NCI-H526 treated with DMSO at 0.1 percent for 48 hours (cell line): ENCODE measurements around the gene TMEM87B.

Experiments
- DNase-seq: peaks from one replicate; lab custom pipeline; 2025; lab: John Stamatoyannopoulos, UW

Gene TMEM87B, protein sequence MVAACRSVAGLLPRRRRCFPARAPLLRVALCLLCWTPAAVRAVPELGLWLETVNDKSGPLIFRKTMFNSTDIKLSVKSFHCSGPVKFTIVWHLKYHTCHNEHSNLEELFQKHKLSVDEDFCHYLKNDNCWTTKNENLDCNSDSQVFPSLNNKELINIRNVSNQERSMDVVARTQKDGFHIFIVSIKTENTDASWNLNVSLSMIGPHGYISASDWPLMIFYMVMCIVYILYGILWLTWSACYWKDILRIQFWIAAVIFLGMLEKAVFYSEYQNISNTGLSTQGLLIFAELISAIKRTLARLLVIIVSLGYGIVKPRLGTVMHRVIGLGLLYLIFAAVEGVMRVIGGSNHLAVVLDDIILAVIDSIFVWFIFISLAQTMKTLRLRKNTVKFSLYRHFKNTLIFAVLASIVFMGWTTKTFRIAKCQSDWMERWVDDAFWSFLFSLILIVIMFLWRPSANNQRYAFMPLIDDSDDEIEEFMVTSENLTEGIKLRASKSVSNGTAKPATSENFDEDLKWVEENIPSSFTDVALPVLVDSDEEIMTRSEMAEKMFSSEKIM

DNA sequence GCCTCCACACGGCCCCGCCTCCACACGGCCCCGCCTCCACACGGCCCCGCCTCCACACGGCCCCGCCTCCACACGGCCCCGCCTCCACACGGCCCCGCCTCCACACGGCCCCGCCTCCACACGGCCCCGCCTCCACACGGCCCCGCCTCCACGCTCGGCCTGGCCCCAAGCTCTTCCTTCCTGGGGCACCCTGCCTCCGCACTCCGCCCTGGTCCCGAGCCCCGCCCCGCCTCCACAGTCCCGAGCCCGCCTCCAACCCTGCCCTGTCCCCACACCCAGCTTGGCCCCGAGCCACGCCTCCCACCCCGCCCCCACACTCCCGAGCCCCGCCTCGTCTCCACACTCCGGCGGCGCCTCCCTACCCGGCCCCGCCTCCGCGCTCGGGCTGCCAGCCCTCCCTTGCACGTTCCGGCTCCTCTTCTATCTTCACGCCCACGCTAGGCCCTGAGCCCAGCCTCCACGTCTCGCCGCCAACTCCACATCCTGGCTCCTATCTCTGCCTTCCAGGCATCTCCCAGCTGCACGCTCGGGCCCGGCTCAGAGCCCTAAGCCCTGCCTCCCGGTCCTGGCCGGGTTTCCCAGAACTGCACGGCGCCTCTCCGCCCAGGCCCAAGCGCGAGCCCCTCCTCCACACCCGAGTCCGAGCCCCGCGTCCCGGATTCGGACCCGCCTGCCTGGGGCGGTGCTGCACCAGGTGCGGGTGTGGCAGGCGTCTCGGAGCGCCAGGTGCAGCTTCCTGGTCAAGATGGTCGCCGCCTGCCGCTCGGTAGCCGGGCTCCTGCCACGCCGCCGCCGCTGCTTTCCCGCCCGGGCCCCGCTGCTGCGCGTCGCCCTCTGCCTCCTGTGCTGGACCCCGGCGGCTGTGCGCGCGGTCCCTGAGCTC is at the start of gene TMEM87B:
Gene TMEM87B (plus strand): TSS at position 423 of the 883 bp plus-strand sequence. CDS start 323 bp downstream, at position 746.
- peak; percentile 92 for DNase-seq

DNA sequence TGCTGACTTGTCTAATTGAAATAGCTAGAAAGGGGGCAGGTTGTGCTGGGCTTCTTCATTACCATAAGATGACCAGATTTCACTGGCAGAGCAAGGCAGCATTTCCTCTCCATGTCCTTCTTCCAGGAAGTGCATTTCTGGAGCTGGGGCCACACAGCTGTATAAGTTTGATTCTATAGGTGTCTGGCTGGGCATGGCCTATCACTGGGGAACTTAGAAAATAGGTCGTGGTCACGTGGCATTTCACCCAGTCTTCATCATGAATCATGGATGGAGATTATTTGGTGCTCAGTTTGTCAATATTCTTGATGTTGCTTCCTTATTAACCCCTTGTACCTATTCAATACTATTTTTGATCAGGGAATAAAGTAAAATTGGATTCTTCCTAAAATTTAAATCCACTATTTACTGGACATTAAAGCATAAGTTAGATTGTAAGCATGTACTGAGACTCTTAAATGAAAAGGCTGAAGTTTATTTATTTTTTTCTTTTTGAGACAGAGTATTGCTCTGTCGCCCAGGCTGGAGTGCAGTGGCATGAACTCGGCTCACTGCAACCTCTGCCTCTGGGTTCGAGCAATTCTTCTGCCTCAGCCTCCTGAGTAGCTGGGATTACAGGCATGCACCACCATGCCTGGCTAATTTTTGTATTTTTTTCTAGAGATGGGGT is 49.5 kb upstream of the TMEM87B start:
- no peak for DNase-seq

DNA sequence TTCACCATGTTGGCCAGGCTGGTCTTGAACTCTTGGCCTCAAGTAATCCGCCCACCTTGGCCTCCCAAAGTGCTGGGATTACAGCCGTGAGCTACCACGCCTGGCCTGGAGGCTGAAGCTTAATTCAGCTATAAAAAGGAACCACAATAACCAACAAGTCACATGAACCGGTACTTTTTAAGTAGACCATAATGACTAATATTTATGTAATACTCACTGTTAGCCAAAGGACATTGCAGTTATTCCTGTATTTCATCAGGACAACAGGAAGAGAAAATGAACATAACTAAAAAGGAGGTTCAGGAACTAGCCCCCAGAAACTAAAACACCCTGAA is 49.0 kb upstream of the TMEM87B start:
- DNase-seq, result no peak

DNA sequence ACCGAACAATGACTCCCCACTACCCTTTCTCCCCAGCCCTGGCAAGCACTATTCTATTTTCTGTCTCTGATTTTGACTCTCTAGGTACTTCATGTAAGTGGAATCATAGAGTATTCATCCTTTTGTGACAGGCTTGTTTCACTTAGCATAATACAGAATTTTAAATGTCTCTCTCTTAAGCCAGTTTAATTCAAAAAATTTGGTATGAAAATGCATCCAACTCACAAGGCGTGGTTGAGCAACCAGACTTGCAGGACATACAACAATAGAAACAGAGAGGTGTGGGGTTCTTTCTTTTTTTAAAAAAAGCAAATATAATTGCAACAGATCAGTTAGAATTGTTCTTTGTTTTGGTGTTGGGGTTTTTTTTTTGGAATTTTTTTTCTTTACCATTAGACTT is 47.6 kb upstream of the TMEM87B start:
- no peak for DNase-seq

DNA sequence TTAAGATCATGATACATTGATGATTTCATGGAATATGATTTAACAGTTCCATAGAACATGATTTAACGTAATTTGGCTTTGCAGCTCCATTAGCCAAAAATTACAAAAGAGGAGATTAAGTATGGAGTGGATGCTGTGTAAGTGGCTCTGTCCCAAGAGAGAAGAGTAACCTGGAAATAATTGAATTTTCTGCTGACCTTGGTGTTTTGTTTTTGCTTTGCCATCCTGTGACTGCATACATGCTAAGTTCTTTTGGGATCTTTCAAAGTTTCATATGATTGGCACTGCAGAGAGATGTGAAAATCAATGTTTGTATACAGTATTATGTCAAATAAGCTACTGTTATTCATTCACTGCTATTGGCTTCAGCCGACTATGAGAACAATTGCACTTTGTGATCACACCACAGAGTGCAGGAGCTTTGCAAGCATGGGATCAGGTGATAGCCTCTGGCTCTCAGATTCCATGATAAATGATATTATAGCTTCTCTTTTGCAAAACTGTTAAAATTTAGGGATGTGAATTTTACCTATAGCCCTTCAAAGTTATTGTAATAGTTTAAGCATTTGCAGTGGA is 46.1 kb upstream of the TMEM87B start:
- no peak for DNase-seq

DNA sequence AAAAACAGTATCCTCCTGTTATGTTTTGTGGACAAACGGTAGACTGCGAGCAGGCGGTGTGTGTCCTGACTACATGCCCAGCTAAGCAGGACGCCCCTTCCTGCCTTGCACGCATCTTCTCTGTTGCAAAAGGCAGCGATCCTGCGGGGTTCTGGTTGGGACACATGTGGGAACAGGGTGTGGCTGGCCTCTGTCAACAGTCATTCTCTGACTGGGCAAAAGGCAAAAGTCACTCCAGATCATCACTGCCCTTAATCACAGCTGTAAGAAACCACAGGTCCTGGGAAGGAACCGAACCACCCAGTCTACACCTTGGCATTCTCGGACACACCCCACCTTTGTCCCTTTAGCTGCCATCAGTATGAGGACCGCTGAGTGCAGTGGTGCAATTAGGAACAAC is 44.3 kb upstream of the TMEM87B start:
- DNase-seq, result no peak

DNA sequence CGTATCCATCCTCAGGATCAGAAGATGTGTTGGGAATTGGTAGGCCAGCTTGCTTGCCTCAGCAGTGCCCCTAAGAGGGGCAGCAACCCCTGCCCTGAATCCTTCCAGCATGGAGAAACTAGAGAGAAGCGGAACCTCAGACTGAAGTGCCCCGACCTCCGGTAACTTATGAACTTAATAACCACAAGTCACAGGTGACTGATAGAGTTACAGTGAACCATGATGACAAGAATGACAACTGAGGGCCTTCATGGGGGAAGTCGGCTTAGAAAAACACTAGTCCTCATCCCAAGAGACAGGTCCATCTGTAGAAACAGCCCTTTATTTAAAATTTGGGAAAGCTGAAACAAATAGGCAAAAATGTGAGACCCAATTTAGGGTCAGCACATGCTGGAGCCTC is 42.5 kb upstream of the TMEM87B start:
- DNase-seq, result no peak

DNA sequence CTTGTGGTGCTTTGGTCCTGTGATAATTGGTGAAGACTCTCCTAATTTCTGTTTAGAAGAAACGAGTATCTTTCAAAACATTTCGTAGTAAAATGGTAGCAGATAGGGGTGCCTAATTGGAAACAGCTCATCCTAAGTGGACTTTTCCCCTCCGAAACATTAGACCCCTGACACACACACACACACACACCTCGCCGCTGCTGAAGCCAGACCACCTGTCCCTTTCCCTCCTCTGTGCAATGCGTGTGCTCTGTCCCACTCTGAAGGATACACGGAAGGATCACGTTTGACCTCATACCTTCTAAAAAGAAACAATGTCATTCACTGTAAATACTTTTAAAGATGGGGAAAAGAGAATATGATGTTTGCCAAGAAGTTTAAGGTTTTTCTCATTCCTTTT is 36.2 kb upstream of the TMEM87B start:
- no peak for DNase-seq

DNA sequence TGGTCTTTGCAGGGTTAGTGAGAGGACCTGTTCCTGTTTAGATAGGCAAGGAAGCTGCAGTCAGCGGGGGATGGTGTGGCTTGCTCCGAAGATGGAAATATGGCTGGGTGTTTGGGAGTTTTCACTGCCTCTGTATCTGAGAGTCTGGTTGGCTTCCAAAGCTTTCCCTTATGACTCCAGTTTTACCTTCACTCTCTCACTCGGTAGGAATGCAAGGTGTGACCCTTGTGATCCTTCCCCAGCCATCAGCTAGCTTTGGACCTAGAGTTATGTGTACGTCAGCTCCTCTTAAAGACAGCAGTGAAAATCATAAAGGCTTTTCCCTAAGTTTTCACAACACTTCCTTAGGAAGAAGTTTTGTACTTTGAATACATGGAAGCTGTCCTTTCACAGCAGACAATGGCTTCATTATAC is 35.5 kb upstream of the TMEM87B start:
- DNase-seq, result no peak

DNA sequence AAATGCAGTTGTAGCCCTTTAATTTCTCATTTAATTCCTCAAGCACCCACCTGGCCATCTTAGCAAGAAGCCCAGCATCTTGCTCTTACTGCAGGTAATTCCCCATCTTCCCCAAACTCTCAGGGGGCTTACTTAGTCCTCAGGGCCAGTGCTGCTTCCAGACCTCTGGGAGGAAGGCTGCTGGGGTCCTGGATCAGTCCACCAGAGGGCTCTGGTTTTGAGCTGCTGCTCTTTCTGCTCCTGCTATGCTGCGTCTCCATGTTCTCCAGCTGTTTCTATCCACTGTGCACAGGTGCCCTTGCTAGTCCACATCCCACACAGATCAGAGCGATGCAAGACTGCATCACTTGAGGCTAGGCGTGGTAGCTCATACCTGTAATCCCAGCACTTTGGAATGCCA is 34.5 kb upstream of the TMEM87B start:
- no peak for DNase-seq

DNA sequence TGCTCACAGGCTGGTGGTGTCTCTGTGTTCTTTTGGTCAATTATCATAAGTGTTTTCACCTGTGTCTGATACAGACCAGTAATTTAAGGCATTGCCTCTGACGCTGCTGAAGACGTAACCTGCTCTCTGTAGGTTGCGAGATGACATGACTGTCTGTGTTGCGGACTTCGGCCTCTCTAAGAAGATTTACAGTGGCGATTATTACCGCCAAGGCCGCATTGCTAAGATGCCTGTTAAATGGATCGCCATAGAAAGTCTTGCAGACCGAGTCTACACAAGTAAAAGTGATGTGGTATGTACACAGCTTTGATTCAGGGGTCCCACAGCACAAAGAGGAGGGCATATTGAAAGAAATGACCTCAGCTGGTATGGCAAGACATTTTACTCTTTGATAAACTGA is 33.8 kb upstream of the TMEM87B start:
- no peak for DNase-seq

DNA sequence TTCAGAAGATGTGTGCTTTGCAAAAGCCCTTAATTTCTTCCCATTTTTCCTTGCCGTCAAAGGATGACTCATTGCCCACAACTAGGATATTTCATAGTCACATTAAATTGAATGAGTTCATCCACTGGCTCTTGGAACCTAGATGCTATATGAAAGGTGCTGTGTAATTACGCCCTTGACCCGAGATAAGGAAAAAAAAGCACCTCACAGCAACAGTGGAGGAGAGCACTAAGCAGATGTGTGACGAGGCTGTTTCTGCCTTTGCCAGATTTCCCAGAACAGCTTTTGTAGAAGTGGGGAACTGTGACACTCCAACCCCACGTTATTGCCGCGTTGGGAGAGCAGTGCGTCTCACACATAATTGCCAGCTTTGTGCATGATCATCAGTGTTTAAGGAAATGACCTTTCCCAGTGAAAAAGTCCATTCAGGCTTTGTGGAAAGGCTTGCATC is 33.3 kb upstream of the TMEM87B start:
- DNase-seq, result no peak

DNA sequence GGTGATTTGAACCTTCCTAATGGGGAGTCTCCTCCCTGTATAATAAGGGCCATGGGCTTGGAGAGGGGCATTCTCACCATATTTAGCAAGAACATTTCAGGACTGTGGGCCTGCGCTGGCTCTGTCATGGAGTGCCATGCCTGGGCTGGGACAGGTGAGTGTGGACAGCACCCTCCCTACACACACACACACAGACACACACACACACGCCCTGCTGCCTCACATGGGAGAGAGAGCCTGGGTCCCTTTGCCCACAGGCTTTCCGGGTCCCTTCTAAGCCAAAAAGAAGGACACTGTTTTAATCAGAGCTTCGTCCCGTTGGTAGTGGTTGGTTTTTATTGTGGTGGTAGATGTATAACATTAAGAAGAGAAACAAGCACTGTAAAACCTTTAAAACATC is 31.4 kb upstream of the TMEM87B start:
- no peak for DNase-seq

DNA sequence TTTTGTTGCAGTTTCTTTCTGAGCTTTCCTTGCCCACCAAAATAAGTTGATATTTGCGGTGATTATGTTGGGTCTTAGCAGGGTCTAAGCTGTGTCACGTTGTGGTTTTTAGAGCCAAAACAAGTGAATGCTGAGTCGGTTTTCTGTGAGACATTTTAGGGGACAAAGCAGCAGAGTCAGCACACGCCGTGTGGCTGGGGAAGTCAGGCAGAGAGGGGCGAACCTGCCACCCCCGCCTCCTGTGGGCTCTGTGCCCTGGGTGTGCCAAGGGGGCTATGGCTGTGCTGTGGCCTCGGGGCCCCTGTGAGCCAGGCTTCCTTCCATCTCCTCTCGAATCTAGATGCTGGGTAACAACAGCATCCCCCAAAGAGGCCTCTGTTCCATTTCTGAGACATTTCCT is 30.8 kb upstream of the TMEM87B start:
- DNase-seq, result no peak

DNA sequence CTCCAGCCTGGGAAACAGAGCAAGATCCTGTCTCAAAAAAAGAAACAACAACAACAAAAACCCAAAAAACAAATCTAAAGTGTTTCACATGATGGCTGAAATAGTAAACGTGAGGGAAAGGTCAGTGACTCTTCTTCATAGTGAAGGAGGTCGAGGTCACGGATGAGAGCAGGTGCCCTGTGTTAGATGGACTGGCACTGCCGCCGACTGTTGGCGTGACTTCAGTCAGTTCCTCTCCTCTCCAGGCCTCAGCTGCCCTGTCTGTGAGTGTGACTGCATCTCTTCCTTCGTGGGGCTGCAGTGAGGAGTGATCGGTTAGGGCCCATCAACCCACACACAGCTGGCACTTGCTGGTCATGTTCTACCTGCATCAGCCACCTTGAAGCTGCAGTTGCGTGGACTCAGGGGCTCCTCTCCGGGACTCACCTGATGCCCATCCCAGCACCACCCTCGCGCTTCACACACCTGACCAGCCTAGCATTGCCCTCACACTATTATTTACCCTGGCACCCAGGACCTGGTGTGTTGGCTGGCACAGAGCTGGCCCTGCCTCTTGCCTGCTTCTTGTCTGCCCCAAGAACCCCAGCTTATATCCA is 30.1 kb upstream of the TMEM87B start:
- no peak for DNase-seq

DNA sequence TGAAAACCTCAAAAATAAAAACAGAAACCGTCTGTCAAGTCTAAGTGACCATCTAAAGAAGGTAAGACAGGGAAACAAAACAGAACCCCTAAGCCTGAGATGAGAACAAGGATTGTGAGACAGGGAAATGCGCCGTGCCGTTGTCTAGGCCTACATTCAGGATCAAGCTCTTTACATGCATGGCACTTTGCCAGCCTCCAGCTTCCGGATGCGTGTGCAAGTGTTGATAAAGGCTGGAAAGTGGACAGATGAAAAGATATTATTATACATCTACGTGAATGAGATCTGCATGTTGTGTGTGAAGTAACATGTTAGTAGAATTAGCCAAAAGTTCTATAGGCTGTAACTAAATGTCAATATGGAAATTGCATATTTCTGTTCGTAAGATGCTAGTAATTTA is 28.6 kb upstream of the TMEM87B start:
- no peak for DNase-seq

DNA sequence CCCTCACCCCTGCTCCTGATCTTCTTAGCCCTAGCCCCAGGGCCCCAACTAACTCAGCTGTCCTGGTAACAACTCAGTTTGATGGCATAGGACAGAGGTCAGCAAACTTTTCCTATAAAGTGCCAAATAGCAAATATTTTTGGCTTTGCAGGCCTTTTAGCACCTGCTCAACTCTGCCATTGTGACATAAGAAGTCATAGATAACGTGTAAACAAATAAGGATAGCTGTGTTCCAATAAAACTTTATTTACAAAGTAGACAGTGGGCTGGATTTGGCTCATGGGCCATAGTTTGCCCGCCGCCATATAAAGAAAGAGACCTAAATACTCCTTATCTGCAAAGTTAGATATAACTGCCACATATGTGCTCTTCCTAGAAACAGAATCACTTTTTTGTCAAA is 27.3 kb upstream of the TMEM87B start:
- no peak for DNase-seq

DNA sequence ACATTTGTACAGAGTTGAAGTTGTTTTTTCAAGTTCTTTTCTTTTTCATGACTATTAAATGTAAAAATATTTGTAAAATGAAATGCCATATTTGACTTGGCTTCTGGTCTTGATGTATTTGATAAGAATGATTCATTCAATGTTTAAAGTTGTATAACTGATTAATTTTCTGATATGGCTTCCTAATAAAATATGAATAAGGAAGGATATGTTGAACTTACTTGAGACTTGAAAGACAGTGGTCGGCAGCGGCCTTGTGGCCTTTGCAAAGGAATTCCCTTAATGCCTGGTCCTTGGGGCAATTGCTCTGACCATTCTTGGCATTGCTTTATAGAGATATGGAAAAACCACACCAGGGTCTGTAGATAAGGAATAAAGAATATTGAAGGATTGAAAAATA is 25.9 kb upstream of the TMEM87B start:
- no peak for DNase-seq

DNA sequence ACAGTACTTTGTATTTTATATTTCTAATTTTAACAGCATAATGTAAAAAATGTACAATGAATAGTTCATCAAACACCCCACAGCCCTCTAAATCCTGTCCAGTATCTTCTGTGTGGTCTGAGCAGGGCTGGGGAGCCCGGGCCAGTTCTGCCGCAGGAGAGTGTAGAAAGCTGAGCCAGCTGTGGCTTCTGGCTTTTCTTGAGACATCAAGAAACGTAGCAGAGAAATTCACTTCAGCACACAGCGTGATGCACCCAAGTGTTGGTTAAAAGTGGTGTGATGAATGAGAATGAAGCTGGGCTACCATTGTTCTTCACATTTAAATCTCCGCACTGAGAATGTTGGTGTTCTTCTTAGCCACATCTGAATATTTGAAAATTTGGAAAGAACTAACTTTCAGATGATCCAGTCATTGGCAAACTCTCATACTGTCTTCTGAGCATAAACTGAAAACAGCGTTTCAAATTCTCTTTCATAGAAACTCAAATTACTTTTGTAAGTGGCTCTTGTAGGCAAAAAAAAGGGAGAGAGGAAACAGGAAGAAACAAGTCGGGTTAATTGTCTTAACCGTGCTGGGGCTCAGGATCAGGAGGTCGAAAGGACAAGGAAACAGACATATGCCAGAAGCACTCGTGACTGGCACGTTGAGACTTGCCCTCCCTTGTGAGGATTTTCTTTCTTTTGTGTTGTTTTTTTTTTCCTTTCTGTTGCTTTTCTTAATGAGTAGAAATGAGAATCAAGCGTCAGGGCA is 23.4 kb upstream of the TMEM87B start:
- DNase-seq, result no peak

DNA sequence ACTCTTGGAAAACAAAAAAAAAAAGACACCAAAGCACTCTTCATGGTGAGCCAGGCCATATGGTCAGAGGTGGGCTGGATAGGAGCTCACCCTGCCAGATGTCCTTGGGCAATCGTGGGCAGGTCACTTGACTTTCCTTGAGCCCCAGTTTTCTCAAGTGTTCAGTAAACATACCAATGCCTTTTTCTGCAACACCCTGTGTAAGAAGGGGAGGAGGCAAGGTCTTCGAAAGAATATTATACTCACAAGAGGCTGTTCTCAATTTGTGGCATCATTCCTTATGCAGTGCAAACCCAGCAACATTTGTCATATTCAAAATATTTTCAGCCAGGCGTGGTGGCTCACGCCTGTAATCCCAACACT is 22.9 kb upstream of the TMEM87B start:
- DNase-seq, result no peak
